ENCODE results near the gene SFMBT1. TPM values are rescaled to one million over a fixed set of nuclear protein-coding genes. Genes with fewer than 3 reads are reported as not detected.
A peak's percentile ranks its signal among the peaks of the same experiment; 100 is the strongest.

The SFMBT1 gene
- total RNA-seq, 1 donor from 2014 or later: 19.7 TPM

GRCh38 chr3:53046171-53047170 lies 598 bp upstream of the SFMBT1 start:
- Mint-ChIP-seq H3K27me3 (peaks cover 35% of the 10 kb centered on the region), H3K4me1 (ENCODE audit: low read depth) (peaks cover 16% of the 10 kb centered on the region), H3K36me3 (ENCODE audit: insufficient read depth) (no peaks in the 10 kb centered on the region), H3K27ac (peak overlapping the region; percentile 41), H3K9me3 (ENCODE audit: low read depth) (no peaks in the 10 kb centered on the region), H3K4me3 (ENCODE audit: low read depth) (peak overlapping the region; percentile 67)
- DNase-seq (ENCODE audit: low spot score, unreplicated experiment): peak; percentile 41
- TF ChIP-seq CTCF (IDR thresholded peaks at IDR 0.05; ENCODE audit: unreplicated experiment): peak; percentile 61

- H3K27me3 Mint-ChIP-seq: peaks cover 31% of the 10 kb centered on the region
- no peaks in the 10 kb centered on the region for H3K36me3 Mint-ChIP-seq (ENCODE audit: insufficient read depth)
- peak; percentile 30 for DNase-seq (ENCODE audit: low spot score, unreplicated experiment)
- H3K9me3 Mint-ChIP-seq (ENCODE audit: low read depth): no peaks in the 10 kb centered on the region
- peak overlapping the region; percentile 90 for H3K4me3 Mint-ChIP-seq (ENCODE audit: low read depth)
- peaks cover 21% of the 10 kb centered on the region for H3K4me1 Mint-ChIP-seq (ENCODE audit: low read depth)
- H3K27ac Mint-ChIP-seq: peak overlapping the region; percentile 97
- TF ChIP-seq CTCF (IDR thresholded peaks at IDR 0.05; ENCODE audit: unreplicated experiment): no peak
These were observed 959 bp downstream of the SFMBT1 start for GRCh38 chr3:53044711-53045517.

- TF ChIP-seq CTCF (IDR thresholded peaks at IDR 0.05; ENCODE audit: unreplicated experiment): no peak
- Mint-ChIP-seq H3K36me3 (ENCODE audit: insufficient read depth) (no peaks in the 10 kb centered on the region), H3K27me3 (peaks cover 28% of the 10 kb centered on the region), H3K9me3 (ENCODE audit: low read depth) (no peaks in the 10 kb centered on the region), H3K4me1 (ENCODE audit: low read depth) (peaks cover 21% of the 10 kb centered on the region), H3K4me3 (ENCODE audit: low read depth) (peak overlapping the region; percentile 90), H3K27ac (peak overlapping the region; percentile 97)
- no peak for DNase-seq (ENCODE audit: low spot score, unreplicated experiment)
These were observed 1.5 kb downstream of the SFMBT1 start for GRCh38 chr3:53044371-53044710.

- no peak for TF ChIP-seq CTCF (IDR thresholded peaks at IDR 0.05; ENCODE audit: unreplicated experiment)
- DNase-seq (ENCODE audit: low spot score, unreplicated experiment): no peak
- H3K27ac Mint-ChIP-seq: no peak overlapping the region
- peaks cover 27% of the 10 kb centered on the region for H3K4me1 Mint-ChIP-seq (ENCODE audit: low read depth)
- H3K9me3 Mint-ChIP-seq (ENCODE audit: low read depth): no peaks in the 10 kb centered on the region
- peaks cover 26% of the 10 kb centered on the region for H3K27me3 Mint-ChIP-seq
- no peaks in the 10 kb centered on the region for H3K36me3 Mint-ChIP-seq (ENCODE audit: insufficient read depth)
- no peak overlapping the region for H3K4me3 Mint-ChIP-seq (ENCODE audit: low read depth)
These were observed 2.1 kb downstream of the SFMBT1 start for GRCh38 chr3:53043738-53044137.

GRCh38 chr3:53042651-53043050 lies 3.2 kb downstream of the SFMBT1 start:
- no peak for DNase-seq (ENCODE audit: low spot score, unreplicated experiment)
- H3K36me3 Mint-ChIP-seq (ENCODE audit: insufficient read depth): no peaks in the 10 kb centered on the region
- H3K27me3 Mint-ChIP-seq: peaks cover 19% of the 10 kb centered on the region
- H3K4me1 Mint-ChIP-seq (ENCODE audit: low read depth): peaks cover 28% of the 10 kb centered on the region
- H3K9me3 Mint-ChIP-seq (ENCODE audit: low read depth): no peaks in the 10 kb centered on the region
- H3K4me3 Mint-ChIP-seq (ENCODE audit: low read depth): peak overlapping the region; percentile 30
- H3K27ac Mint-ChIP-seq: no peak overlapping the region
- no peak for TF ChIP-seq CTCF (IDR thresholded peaks at IDR 0.05; ENCODE audit: unreplicated experiment)
